Stimulated activated CD8-positive, alpha-beta memory T cell treated with anti-CD3 and anti-CD28 coated beads, Interleukin-15, amount 100 ng/mL, for 48 hours (primary cell): ENCODE data around the gene GOLT1A.
"Not testable (repeated sequence)": the region's sequence is repeated elsewhere in the genome, so short reads cannot be mapped to it uniquely, and the experiment has no call there.

Source experiments
- DNase-seq, 2 donors: peaks; one replicate each; pipeline ENCODE4 v3.0.0-alpha.2; 2020; ENCODE audit warnings: low read depth in 2 of 2

The GOLT1A gene

DNA sequence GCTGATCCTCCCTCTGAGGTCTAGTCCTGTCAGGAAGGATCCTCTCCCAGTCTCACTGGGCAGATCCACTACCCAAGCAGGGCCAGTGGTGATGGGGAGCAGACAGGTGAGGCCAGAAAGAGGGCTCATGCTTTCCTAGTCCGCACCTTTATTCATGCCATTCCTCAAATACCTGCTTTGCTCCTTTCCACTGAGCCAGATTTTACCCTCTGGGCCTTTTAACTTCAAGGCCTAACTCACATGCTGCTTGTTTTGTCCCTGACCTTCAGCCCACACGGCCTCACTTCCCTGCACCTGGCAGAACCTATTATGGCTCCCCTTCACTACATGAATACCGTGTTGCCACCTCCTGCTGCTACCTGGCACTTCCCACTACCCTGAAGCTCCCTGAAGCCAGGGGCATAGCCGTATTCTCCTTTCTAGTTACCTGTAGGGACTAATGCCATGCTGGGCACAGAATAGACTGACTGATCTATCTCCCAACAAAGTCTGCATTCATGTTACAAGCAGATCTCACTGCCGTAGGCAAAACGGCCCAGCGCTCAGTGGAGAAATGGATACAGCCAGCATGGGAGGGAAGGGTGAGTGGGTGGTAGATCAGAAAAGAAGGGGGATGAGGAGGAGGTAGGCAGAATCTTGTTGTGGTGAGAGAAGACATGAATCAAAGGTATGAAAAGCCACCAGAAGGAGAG lies 36.1 kb upstream of the GOLT1A start:
- no peak for DNase-seq

DNA sequence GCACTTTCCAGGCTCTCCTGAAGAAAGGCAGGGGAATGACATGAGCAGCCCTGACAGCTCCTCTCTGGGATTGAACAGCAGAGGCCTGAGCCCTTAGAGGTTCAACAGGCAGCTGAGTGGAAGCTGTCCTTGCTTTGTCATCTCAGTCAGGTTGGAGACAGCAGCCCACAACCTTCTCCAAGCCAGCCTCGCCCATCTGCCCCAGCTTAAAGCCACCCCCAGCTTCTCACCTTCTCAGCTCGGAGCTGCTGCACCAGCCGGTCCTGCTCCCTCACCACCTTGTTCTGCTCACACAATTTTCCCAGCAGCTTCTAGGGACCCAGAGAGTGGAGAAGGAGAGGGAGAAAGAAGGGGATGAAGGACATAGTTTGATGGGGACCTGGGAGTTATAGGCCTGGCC lies 35.2 kb upstream of the GOLT1A start:
- DNase-seq, result no peak

DNA sequence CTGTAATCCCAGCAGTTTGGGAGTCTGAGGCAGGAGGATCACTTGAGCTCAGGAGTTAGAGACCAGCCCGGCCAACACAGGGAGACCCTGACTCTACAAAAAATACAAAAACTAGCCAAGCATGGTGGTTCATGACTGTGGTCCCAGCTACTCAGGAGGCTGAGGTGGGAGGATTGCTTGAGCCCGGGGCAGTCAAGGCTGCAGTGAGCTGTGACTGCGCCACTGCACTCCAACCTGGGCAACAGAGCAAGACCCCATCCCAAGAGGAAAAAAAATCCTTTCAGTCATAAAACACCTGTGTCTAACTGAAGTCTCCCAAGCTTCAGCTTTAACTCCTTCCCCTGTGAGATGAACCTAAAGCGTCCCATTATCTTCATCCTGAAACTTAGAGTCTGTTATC lies 33.1 kb upstream of the GOLT1A start:
- DNase-seq, result no peak

DNA sequence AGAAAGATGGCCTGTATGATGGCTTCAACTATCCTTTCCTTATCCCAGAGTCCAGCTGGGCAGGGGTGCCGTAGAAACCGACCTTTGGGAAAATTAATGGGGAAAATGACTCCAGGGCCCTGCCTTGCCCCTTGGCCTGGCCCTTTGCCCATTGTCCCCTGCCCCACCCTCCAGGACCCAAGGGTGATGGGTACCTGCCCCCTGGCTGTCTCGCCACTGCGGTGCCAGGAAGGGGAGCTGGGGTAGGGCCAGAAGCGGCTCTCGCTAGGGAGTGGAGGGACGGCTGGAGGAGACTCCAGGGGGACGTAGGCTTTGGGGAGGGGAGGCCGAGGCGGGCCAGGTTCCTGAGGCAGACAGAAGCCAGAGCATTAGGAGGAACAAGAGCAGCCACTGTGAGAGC lies 29.1 kb upstream of the GOLT1A start:
- no peak for DNase-seq

DNA sequence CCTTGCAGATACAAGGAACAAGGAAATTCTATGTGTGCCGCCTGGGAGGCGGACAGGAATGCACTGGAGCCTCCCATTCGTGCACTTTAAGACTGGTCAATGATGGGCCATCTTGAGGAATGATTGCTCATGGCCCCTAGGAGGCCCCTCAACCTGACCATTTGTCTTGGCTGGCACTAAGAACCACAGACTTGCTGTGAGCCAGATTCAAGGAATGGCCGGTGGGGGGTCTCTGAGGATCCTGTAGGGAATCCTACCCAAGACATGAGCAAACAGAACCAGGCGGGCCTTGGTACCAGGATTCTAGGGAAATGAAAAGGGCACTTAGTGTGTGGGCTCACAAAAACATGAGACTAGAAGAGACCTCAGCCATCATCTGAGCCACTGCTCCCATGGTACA lies 28.1 kb upstream of the GOLT1A start:
- DNase-seq, result no peak

DNA sequence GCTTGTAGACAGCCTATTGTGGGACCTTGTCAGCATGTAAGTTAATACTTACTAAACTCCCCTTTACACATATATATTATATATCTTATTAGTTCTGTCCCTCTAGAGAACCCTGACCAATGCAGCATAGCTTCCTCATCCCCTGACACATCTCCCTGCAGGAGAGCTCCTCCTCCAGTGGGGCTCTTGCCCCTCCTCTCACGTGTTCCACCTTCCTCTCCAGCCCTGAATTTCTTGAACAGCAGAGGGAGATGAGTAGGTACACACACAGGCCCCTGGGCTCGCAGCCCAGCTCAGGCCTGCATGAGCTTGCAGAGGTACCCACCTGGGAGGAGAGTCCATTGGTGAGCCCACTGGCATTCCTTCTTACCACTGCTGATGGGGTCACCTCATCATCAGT lies 27.3 kb upstream of the GOLT1A start:
- DNase-seq, result no peak

DNA sequence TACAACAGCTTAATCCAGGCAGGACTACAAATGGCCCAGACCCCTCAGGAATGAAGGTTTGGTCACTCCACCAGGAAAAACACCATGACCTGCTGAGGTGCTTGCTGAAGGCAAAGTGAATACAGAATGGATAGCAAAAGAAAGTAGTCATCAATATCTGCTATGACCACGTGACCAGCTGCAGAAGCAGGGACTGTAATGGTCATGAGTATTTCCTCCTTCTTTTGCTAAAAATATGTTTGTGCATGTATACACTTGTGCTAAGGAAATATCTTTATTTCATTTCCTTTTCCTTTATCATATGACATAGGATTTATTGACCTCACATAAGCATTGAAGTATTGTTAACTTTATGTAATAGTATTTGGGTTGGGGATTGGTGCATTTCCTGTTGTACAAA lies 26.4 kb upstream of the GOLT1A start:
- no peak for DNase-seq

DNA sequence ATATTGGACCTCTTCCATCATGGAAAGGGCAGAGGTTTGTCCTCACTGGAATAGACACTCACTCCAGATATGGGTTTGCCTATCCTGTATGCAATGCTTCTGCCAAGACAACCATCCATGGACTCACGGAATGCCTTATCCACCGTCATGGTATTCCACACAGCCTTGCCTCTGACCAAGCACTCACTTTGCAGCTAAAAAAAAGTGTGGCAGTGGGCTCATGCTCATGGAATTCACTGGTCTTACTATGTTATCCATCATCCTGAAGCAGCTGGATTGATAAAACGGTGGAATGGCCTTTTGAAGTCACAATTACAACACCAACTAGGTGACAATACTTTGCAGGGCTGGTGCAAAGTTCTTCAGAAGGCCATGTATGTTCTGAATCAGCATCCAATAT lies 25.6 kb upstream of the GOLT1A start:
- not testable (repeated sequence) for DNase-seq

DNA sequence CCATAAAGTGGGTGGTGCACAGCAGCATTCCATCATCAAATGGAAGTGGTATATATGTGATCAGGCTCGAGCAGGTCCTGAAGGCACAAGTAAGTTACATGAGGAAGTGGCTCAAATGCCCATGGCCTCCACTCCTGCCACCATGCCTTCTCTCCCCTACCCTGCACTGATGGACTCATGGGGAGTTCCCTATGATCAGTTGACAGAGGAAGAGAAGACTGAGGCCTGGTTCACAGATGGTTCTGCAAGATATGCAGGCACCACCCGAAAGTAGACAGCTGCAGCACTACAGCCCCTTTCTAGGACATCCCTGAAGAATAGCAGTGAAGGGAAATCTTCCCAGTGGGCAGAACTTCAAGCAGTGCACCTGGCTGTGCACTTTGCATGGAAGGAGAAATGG lies 24.7 kb upstream of the GOLT1A start:
- DNase-seq, result not testable (repeated sequence)

DNA sequence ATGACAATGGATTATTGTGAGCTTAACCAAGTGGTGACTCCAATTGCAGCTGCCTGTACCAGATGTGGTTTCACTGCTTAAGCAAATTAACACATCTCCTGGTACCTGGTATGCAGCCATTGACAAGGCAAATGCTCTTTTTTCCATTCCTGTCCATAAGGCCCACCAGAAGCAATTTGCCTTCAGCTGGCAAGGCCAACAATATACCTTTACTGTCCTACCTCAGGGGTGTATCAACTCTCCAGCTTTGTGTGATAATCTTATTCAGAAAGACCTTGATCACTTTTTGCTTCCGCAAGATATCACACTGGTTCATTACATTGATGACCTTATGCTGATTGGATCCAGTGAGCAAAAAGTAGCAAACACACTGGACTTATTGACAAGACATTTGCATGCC lies 23.7 kb upstream of the GOLT1A start:
- not testable (repeated sequence) for DNase-seq

DNA sequence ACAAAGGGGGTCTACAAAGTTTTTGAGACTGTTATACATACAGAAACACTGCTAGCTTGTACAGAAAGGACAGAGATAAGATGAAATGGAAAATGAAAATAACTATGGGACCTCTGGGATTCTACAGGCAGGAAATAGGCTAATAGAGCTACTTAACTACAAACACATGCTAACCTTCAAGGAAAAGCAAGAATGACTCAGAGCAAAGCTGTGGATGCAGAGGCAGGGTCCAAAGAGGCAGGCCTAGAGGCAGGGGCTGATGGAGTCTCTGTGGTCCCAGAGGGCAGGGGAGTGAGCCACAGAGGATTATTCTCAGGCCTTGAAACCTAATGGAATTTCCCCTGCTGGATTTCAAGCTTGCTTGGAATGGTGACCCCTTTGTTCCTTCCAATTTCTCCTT lies 18.7 kb upstream of the GOLT1A start:
- DNase-seq, result no peak

DNA sequence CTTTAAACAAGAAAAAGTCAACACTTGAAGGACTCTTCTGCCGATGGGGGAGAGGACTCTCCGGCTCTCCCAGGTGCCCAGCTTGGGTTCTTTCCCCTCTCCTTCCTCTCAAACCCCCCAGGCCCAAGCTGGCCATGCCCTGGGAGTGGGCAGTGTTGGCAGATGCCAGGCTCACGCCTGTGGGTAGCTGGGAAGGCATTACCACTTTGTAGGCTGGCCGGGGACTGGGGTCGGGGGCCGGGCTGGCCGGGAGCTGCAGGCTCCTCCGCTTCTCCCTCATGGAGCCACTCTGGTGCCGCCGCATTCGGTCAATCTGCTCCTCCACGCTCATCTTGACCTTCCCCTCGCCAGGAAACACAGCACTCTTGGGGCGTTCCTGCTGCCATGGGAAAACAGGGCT lies 16.4 kb upstream of the GOLT1A start:
- no peak for DNase-seq

DNA sequence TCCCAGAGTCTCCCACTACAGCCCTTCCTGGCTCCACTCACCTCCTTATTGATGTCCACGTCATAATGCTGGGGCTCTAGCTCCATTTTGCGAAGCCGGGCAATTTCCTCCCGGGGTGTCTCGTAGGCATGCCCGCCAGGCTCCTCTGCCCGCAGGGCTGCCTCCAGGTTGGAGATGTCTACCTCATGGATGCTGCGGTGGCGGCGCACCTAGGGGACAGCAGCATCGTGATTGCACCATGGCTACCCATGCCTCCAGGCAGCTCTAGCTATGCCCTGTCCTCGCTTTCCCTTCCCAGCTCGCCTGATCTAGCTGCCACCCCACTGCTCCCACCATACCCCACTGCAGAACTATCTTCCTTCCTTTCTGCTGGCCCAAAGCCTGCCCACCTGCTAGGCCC lies 15.1 kb upstream of the GOLT1A start:
- DNase-seq, result no peak

DNA sequence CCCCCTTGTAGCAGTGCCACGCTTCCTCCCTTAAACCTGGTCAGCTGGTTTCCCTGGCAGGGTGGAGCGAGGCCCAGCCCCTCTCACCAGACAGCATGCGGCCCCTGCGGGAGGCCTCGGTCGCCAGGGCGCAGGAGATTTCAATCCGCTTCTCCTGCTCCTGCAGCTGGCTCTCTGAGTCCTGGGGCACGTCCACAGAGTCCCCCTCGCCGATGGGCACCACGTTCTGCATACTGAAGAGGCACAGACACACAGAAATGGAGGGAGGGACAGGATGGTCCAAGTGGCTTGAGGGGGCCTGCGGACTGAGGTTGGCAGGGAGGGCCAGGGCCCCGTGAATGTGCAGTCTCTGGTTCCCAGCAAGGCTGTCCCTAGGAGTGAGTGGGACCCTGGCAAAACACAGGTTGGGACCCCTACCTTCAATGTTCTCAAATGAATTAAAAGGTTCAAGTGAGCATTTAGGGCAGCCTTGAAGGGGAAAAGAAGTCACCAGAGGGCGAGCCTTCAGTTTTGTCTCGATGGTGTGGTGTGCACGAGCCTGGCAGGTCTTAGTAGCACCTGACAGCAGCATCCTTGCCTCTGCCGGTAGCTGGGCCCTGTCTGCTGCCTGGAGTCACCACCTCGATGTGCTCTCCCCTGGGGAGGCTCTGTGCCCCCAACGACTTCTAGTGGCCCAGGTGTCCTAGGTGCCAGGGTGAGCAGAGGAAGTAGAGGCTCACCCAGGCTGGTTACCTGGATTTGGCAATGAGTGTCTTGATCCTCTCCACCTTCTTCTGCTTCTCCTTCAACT lies 14.4 kb upstream of the GOLT1A start:
- no peak for DNase-seq

DNA sequence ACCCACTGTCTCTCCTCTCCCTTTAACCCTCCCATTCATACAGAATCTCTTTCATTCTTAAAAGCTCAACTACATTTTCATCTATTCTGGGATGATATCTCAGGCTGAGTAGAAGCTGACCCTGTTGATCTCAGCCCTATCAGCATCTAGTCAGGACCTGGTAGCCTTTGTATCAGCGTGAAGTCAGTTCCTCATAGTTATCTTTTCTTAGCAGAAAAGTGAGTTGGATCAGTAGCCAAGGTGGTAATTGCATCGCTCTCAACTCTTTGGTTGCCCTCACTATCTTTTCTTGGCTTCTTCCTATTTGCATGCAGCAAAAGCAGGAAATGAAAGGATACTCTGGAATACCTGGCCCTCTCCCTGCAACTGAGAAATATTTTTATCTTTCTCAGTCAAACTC lies 13.6 kb upstream of the GOLT1A start:
- DNase-seq, result no peak

DNA sequence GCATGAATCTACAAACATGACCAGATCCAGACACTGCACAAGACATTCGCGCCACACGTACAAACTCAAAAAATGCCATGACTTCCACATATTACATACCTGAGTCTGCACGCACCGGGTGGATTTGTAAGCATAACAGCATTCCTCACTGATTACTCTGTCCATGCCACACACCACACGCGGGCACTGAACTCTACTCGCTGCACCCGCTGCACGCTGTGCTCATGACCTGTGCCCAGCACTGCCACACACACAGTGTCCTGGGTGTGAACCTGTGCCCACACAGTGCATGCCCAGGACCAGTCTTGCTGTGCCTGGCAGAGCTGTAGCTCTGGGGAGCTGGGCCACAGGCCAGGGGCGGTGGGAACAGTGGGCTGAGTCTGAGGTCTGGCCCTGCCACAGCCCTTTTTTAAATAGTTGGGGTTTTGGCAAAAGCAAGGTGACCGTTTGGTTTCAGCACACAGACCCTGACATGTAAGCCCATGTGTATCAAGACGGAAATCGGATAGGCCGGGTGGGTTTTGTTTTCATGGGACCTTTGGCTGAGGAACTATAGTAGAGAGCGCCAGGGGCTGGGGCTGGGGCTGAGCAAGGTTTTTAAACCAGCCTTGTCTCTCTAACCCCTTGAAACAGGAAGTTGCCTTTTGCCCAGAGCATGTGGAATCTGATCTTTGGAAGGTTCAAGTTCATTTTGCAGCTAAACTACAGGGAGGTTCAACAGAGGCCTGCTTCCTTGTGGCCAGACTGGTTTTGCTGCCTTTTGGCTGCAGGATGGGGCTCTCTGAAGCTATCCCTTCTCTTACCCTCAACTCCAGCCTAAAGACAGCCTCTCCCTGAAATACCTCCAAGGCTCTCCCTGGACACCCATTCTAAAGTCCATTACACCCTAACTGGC lies 12.3 kb upstream of the GOLT1A start:
- DNase-seq, result no peak

DNA sequence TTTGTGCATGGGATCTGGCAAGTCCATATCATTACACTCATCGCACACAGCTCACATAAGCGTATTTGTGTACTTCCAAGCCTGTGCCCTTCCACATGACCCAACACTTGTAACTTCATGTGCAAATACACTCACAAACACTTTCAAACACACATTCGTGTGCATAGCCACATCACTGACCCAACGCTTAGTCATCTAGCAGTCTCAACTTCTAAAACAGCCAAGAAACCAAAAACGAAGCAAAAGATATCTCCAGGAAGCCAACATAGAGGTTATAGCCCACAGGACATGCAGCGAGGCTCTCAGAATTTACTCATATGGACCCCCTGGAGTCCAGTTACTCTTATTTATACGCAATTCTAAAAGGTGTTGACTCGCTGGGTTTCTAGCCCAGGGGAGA lies 10.9 kb upstream of the GOLT1A start:
- DNase-seq, result no peak

DNA sequence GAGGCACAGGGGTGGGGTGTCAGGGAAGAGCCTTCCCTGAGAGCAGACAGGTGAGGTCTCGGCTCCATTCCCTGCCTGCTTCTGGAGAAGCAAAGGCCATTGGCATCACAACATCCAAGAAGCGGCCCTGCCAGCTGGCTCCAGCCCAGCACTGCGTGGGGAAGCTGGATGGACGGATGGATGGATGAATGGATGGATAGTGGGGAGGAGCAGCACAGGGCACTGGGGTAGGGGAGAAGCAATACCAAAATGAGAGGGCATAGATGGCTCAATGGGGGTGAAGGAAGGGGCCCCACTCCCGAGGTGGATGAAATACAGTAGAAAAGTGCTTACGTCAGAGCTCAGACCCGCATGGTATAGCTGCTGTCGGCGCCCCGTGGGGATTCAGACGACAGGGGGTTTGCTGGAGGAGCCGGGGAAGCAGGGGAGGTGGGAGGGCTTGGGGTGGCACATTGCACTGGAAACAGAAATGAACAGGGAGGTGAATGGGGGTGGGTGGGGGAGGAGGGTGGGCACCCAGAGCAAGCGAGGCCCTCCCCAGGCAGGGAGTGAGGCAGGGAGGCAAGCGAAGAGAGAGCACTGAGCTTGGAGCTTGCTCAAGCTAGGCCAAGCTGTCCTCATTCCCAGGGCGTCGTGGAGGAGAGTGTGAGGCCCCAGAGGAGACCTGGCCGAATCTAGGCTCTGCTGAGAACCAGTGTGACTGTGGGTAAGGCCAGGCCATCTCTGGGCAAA lies 9.5 kb upstream of the GOLT1A start:
- no peak for DNase-seq

DNA sequence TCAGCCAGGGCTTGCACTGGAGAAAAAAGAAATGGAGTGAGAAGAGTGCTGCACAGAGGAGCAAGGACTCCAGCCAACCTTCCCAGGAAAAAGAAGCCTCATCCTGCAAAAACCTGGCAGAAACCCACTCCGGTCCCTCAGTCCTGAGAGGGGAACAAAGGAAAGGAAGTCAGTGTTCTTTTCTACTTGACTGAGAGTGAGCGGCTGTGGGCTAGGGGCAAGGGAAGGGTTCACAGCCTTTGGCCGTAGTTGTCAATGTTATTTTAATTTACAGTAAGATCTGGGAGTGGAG lies 8.9 kb upstream of the GOLT1A start:
- DNase-seq, result no peak

DNA sequence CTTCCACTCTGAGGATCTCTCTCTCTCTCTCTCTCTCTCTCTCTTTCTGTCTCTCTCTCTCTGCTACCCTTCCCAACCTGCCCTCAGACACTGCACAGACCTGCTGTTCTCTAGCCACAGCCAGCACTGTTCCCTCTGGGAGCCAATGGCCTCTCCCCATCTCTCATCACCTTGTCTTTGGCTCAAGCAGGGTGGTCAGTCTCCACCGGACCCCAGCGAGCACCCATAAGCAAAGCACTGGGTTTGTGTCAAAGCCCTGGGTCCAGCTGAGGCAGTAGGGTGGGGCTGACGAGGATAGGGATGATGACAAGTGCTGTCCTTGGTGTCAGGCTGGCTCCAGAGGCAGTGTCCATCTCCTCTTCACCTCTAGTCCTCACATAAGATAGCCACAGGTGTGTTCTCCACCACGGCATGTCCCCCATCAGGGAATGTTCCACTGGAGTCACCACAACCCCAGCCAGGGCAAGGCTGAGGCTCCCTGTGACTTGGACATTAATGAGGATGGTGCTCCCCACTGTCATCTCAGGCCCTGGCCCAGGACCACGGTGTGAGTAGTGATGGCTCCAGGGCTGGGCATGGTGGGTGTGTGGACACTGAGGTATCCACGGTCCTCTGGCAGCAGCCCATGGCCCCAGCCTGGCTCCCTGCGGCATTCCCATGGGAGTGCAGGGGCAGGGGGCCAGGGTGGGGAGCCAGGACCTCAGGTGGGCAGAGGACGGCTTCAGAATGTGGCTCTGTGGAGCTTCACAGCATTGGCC lies 8.4 kb upstream of the GOLT1A start:
- no peak for DNase-seq

DNA sequence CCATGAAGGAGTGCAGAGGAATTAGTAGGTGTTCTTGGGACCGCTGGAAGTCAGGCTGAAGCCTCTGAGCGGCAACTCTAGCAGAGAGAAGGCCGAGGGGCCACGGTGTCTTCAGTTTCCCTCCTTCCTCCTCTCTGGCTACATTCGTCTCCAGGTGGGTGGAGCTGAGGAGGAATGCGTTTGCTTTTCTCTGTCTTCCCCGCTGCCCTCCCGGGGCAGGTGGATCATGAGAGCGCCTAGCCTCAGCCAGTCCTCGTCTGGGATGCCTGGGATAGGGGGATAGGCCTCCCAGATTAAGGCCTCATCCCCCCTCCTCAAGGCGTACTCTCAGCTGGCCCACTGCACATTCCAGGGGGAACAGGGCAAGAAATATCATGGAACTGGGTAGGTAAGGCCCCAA lies 7.5 kb upstream of the GOLT1A start:
- no peak for DNase-seq
